Measurements from ENCODE around the gene CYP1A2. TPM values are rescaled to one million over a fixed set of nuclear protein-coding genes. Genes with fewer than 3 reads are reported as not detected.
A peak's percentile ranks its signal among the peaks of the same experiment; 100 is the strongest.

Gene CYP1A2
- total and polyA plus RNA-seq, 9 of the 15 experiments (the other 6 are each of a cell fraction or from before 2014, with no cell fraction given) = not detected

DNA sequence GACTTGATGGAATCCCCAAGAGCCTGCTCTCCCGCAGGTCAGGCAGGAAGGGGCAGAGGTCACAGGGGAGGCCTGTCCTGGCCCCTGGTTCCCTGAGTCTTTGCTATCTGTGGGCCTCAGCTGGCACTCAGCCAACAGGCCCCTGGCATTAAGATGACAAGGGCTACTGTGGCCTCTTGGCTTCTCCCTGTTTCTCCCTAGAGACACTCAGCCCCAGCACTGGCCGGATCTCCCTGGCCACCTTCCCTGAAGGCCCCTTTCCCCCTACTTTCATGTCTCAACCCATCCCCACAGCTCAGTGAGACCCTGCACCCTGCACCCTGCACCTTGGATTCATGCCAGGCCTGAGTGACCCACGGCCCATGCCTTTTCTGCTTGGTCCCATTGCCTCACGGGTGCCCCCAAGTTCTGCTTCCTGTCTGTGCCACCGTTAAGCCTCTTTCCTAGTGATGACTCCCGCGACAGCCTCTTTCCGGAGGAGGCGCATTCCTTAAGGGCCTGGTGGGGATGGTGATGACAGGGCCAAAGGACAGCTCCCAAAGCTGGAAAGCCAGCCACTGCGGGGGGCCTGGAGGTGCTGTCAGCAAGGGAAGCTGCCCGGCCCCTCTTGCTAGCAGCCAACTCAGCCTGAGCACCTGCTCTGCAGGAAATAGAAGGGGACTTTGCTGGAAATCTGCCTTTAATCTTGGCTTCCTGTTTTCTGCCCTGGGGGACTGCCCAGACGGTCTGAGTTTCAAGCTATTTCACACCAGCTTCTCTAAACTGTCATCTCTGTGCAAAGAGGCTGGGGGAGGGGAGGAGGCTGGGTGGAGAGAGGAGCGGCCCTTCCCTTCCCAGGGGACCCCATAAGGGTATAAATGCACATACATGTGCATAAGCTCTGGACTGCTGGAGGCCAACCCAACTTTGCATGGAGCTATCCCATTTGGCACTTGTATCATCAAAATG lies 28.4 kb downstream of the CYP1A2 start (continued):
- TF ChIP-seq, protein P1, sequence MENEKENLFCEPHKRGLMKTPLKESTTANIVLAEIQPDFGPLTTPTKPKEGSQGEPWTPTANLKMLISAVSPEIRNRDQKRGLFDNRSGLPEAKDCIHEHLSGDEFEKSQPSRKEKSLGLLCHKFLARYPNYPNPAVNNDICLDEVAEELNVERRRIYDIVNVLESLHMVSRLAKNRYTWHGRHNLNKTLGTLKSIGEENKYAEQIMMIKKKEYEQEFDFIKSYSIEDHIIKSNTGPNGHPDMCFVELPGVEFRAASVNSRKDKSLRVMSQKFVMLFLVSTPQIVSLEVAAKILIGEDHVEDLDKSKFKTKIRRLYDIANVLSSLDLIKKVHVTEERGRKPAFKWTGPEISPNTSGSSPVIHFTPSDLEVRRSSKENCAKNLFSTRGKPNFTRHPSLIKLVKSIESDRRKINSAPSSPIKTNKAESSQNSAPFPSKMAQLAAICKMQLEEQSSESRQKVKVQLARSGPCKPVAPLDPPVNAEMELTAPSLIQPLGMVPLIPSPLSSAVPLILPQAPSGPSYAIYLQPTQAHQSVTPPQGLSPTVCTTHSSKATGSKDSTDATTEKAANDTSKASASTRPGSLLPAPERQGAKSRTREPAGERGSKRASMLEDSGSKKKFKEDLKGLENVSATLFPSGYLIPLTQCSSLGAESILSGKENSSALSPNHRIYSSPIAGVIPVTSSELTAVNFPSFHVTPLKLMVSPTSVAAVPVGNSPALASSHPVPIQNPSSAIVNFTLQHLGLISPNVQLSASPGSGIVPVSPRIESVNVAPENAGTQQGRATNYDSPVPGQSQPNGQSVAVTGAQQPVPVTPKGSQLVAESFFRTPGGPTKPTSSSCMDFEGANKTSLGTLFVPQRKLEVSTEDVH (IDR thresholded peaks at IDR 0.05; ENCODE audit: low read depth, partially characterized antibody) = no peak
- no peak for TF ChIP-seq STAT5B (CRISPR knock-in tag; IDR thresholded peaks at IDR 0.05)

DNA sequence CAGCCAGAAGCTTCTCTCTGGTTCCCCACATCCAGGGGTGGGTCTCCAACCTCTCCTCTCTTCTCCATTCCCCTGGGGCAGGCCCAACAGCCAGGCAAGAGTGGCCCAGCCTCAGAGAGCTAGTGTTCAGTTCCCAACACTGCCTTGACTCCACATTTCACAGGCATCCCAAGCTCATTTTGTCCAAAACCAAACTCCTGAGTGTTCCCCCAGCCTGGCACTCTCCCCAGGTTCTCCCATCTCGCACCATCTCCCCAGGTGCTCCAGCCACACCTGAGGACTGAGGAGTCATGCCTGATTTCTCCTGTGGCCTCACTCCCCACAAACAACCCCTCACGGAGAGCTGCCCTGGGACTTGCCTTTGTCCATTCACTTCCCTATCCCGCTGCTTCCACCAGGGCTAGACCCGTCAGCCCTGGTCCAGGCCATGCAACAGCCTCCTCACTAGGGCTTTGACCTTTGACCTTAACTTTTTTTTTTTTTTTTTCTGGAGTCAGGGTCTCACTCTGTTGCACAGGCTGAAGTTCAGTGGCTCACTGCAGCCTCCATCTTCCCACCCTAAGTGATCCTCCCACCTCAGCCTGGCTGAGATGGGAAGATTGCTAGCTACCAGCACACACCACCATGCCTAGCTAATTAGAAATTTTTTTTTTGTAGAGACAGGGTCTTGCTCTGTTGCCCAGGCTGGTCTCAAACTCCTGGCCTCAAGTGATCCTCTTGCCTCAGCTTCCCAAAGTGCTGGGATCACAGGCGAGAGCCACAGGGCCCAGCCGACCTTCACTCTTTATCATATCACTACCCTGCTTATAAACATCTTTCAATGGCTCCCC lies 29.3 kb downstream of the CYP1A2 start:
- Histone ChIP-seq H3K4me2 (ENCODE audit: insufficient read depth, low read length) (no peak overlapping the region), H3K9me3 (replicated peaks; ENCODE audit: control insufficient read depth, insufficient read depth, low read depth, low read length) (no peaks in the 10 kb centered on the region), H4K20me1 (replicated peaks; ENCODE audit: control insufficient read depth, insufficient read depth, low read length) (no peaks in the 10 kb centered on the region; the same call in 1 of the 2 replicates), H3K9me1 (ENCODE audit: control insufficient read depth, insufficient read depth, low read length) (peaks cover 4% of the 10 kb centered on the region), H3K4me3 (no peak overlapping the region), H3K27ac (ENCODE audit: extremely low read depth, low read depth, low read length) (no peak overlapping the region), H3K9ac (ENCODE audit: insufficient read depth in 1 of 2, low read depth in 2 of 2, low read length in 2 of 2) (peak overlapping the region in 1 of 2 experiments; percentile 18; a peak in 1 of 4 replicates), H3K4me1 (replicated peaks in 1 of 2; ENCODE audit: control insufficient read depth in 2 of 2, insufficient read depth in 2 of 2, low read length in 2 of 2) (peaks cover 32 to 50% of the 10 kb centered on the region in 2 experiments), H3K36me3 (ENCODE audit: control insufficient read depth, insufficient read depth, low read length) (no peaks in the 10 kb centered on the region), H3K27me3 (ENCODE audit: control insufficient read depth in 2 of 2, insufficient read depth in 2 of 2, low read length in 2 of 2) (no peaks in the 10 kb centered on the region), H2AFZ (ENCODE audit: low read depth, low read length) (no peak overlapping the region), H3K79me2 (ENCODE audit: control insufficient read depth, insufficient read depth, low read length) (peaks cover 10% of the 10 kb centered on the region)
- CTCF ChIA-PET (ENCODE audit: low intra/inter-chr PET ratio) = interaction anchor here (1.1 kb wide), 1 partner anchor 23 kb away, joined by 3 read pairs; no protein-coding TSS in a partner anchor
- in situ Hi-C loops (cut with MboI) = no loop called here
- no TSS peak for BruUV-seq (replicated peaks)
- 42% methylated on average over 5 of the region's 6 CpGs for WGBS (ENCODE audit: insufficient coverage, low coverage, missing lambda C conversion rate)
- intact Hi-C loops (cut with micrococcal nuclease) = loop anchor here (10.0 kb wide), 1 partner anchor 427 kb away; the partner anchor contains the start of gene C15orf39
- DNase-seq (ENCODE audit: extremely low read depth in 1 of 4, low spot score in 3 of 4) (no peak), FAIRE-seq (no peak), ATAC-seq (no peak)
- POLR2A ChIA-PET = interaction anchor here (0.5 to 1.6 kb wide), 7 partner anchors 9 to 904 kb away, joined by 3 to 8 read pairs (median 3); no protein-coding TSS in a partner anchor
- TF ChIP-seq NFIX (CRISPR knock-in tag; IDR thresholded peaks at IDR 0.05; ENCODE audit: low read depth) (no peak), SRSF7 (optimal IDR thresholded peaks at IDR 0.05; ENCODE audit: low read depth, low read length) (no peak), TCF7 (IDR thresholded peaks at IDR 0.05; ENCODE audit: borderline replicate concordance) (no peak), NR2C1 (IDR thresholded peaks at IDR 0.05) (peak; percentile 90), NR2C1 (tag; IDR thresholded peaks at IDR 0.05) (peak; percentile 81), KAT2B (IDR thresholded peaks at IDR 0.05; ENCODE audit: low read depth, low read length) (no peak), ZNF699 (CRISPR knock-in tag; IDR thresholded peaks at IDR 0.05; ENCODE audit: insufficient replicate concordance) (no peak), ZNF384 (IDR thresholded peaks at IDR 0.05; ENCODE audit: low read depth, low read length) (peak; percentile 67), NRF1 (conservative IDR thresholded peaks at IDR 0.05 in 1 of 2, IDR thresholded peaks at IDR 0.05 in 1 of 2) (no peak), KAT7 (CRISPR knock-in tag; IDR thresholded peaks at IDR 0.05; ENCODE audit: borderline replicate concordance) (no peak)
- TF ChIP-seq, protein P2, sequence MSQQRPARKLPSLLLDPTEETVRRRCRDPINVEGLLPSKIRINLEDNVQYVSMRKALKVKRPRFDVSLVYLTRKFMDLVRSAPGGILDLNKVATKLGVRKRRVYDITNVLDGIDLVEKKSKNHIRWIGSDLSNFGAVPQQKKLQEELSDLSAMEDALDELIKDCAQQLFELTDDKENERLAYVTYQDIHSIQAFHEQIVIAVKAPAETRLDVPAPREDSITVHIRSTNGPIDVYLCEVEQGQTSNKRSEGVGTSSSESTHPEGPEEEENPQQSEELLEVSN (IDR thresholded peaks at IDR 0.05; ENCODE audit: borderline replicate concordance in 1 of 2, extremely low read depth in 1 of 2, insufficient read depth in 1 of 2, insufficient read length in 1 of 2, low read depth in 1 of 2, low read length in 1 of 2, poor library complexity in 1 of 2, severe bottlenecking in 1 of 2) = no peak

All from K562 (cell line).